Measurements from ENCODE around the gene PHGDH. TPM values are rescaled to one million over a fixed set of nuclear protein-coding genes. Genes with fewer than 3 reads are reported as not detected.
"Not testable (repeated sequence)": the region's sequence is repeated elsewhere in the genome, so short reads cannot be mapped to it uniquely, and the experiment has no call there.

PHGDH gene
- polyA plus RNA-seq, 1 donor (not counting 4 experiments of a cell fraction or from before 2014, with no cell fraction given): 40.3 TPM

DNA sequence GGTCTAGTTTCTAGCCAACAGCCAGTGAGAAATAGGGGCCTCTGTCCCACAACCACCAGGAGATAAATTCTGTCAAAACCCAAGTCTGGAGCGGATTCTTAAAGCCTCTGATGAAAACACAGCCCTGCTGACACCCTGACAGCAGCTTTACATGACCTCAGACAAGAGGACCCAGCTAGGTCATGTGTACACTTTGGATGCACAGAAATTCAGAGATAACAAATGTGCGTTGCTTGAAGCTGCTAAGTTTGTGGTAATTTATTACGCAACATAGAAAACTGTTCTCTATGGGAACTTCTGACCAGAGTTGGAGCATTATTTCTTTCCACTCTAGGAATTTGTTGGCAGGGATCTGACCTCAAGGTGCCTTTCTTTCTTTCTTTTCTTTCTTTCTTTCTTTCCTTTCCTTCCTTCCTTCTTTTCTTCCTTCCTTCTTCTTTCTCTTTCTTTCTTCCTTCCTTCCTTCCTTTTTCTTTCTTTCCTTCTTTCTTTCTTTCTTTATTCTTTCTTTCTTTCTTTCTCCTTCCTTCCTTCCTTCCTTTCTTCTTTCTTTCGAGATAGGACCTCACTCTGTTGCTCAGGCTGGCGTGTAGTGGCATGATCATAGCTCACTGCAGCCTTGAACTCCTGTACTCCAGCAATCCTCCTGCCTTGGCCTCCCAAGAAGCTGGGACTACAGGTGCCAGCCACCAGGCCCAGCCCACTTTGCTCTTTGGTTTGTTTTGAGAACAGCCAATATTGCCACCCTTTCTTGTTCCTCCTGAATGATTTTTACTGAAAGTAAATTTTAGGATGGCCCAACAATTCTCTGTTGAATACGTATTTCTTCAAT, 71.8 kb downstream of the PHGDH start:
- H3K4me2 ChIP-seq (ENCODE audit: control insufficient read depth, extremely low read depth, insufficient read depth, low read depth, low read length): no peak overlapping the region
- H3K4me1 ChIP-seq (ENCODE audit: control insufficient read depth, extremely low read depth, insufficient read depth, low read length): peaks cover 24% of the 10 kb centered on the region
- H3K9ac ChIP-seq (ENCODE audit: control insufficient read depth, extremely low read depth, insufficient read depth, low read length): no peak overlapping the region
- TF ChIP-seq, protein P1, sequence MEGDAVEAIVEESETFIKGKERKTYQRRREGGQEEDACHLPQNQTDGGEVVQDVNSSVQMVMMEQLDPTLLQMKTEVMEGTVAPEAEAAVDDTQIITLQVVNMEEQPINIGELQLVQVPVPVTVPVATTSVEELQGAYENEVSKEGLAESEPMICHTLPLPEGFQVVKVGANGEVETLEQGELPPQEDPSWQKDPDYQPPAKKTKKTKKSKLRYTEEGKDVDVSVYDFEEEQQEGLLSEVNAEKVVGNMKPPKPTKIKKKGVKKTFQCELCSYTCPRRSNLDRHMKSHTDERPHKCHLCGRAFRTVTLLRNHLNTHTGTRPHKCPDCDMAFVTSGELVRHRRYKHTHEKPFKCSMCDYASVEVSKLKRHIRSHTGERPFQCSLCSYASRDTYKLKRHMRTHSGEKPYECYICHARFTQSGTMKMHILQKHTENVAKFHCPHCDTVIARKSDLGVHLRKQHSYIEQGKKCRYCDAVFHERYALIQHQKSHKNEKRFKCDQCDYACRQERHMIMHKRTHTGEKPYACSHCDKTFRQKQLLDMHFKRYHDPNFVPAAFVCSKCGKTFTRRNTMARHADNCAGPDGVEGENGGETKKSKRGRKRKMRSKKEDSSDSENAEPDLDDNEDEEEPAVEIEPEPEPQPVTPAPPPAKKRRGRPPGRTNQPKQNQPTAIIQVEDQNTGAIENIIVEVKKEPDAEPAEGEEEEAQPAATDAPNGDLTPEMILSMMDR (optimal IDR thresholded peaks at IDR 0.05 in 1 of 3, IDR thresholded peaks at IDR 0.05 in 1 of 3, conservative IDR thresholded peaks at IDR 0.05 in 1 of 3; ENCODE audit: extremely low read depth in 1 of 3, insufficient read depth in 2 of 3, low read length in 3 of 3): no peak
- TF ChIP-seq EZH2 (IDR thresholded peaks at IDR 0.05; ENCODE audit: low read length): no peak
- no peaks in the 10 kb centered on the region for H4K20me1 ChIP-seq (ENCODE audit: control insufficient read depth, extremely low read depth, insufficient read depth, low read length)
- no peaks in the 10 kb centered on the region for H3K9me3 ChIP-seq (ENCODE audit: control insufficient read depth, low read depth, low read length)
- no peak overlapping the region for H3K27ac ChIP-seq (ENCODE audit: control insufficient read depth, insufficient read depth, low read length)
- no peaks in the 10 kb centered on the region for H3K27me3 ChIP-seq (ENCODE audit: control insufficient read depth, extremely low read depth, insufficient read depth, low read length)
- dilution Hi-C loops (cut with MboI; ENCODE audit: extremely low pct_ligation_motif_present, low sequenced_read_pairs): no loop called here
- no peak overlapping the region for H3K4me3 ChIP-seq (ENCODE audit: control insufficient read depth in 2 of 3, extremely low read depth in 1 of 3, insufficient read depth in 2 of 3, low read depth in 1 of 3, low read length in 3 of 3)
- no peak for FAIRE-seq
- H2AFZ ChIP-seq (ENCODE audit: control insufficient read depth, low read length): no peak overlapping the region
- H3K79me2 ChIP-seq (ENCODE audit: control insufficient read depth, insufficient read depth, low read length): no peaks in the 10 kb centered on the region
- no peaks in the 10 kb centered on the region for H3K9me1 ChIP-seq (ENCODE audit: control insufficient read depth, extremely low read depth, insufficient read depth, low read length)
- H3K36me3 ChIP-seq (ENCODE audit: control insufficient read depth in 2 of 2, extremely low read depth in 1 of 2, insufficient read depth in 2 of 2, low read length in 2 of 2): no peaks in the 10 kb centered on the region
- DNase-seq (ENCODE audit: low read depth, low spot score): no peak

DNA sequence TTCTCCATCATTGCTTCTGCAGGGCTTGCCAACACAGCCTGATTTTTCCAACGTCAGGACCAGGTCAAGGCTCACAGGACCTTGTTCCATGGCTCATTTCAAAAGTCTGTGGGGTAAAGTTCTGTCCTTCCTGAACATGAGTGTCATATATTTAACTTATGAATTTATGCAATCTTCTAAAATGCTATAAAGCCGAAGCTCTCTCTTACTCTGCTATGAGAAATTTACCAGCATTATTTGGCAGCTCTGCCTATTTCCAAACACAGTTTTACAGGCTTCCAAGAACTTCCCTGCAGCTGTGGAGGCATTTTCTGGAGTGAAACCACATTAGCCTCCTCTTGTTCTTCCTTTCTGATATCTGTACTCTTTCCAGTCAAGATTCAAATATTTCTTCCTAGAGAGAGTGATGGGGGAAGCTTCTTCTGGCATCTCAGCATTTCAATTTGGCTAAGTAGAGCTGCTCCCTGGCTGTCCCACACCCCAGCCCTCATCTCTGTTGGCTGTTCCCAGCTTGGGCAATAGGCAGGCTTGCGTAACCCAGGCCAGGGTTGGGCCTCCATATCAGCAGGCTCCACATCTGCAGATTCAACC, 72.6 kb downstream of the PHGDH start:
- DNase-seq (ENCODE audit: low read depth, low spot score) (no peak), FAIRE-seq (no peak)
- H3K4me2 ChIP-seq (ENCODE audit: control insufficient read depth, extremely low read depth, insufficient read depth, low read depth, low read length): no peak overlapping the region
- H3K36me3 ChIP-seq (ENCODE audit: control insufficient read depth in 2 of 2, extremely low read depth in 1 of 2, insufficient read depth in 2 of 2, low read length in 2 of 2): no peaks in the 10 kb centered on the region
- H3K27me3 ChIP-seq (ENCODE audit: control insufficient read depth, extremely low read depth, insufficient read depth, low read length): no peaks in the 10 kb centered on the region
- peaks cover 24% of the 10 kb centered on the region for H3K4me1 ChIP-seq (ENCODE audit: control insufficient read depth, extremely low read depth, insufficient read depth, low read length)
- H3K9ac ChIP-seq (ENCODE audit: control insufficient read depth, extremely low read depth, insufficient read depth, low read length): no peak overlapping the region
- TF ChIP-seq EZH2 (IDR thresholded peaks at IDR 0.05; ENCODE audit: low read length): no peak
- TF ChIP-seq, protein P1 (optimal IDR thresholded peaks at IDR 0.05 in 1 of 3, IDR thresholded peaks at IDR 0.05 in 1 of 3, conservative IDR thresholded peaks at IDR 0.05 in 1 of 3; ENCODE audit: extremely low read depth in 1 of 3, insufficient read depth in 2 of 3, low read length in 3 of 3): no peak
- H3K27ac ChIP-seq (ENCODE audit: control insufficient read depth, insufficient read depth, low read length): no peak overlapping the region
- H3K9me3 ChIP-seq (ENCODE audit: control insufficient read depth, low read depth, low read length): no peaks in the 10 kb centered on the region
- H2AFZ ChIP-seq (ENCODE audit: control insufficient read depth, low read length): no peak overlapping the region
- H3K9me1 ChIP-seq (ENCODE audit: control insufficient read depth, extremely low read depth, insufficient read depth, low read length): no peaks in the 10 kb centered on the region
- H3K4me3 ChIP-seq (ENCODE audit: control insufficient read depth in 2 of 3, extremely low read depth in 1 of 3, insufficient read depth in 2 of 3, low read depth in 1 of 3, low read length in 3 of 3): no peak overlapping the region
- dilution Hi-C loops (cut with MboI; ENCODE audit: extremely low pct_ligation_motif_present, low sequenced_read_pairs): no loop called here
- H4K20me1 ChIP-seq (ENCODE audit: control insufficient read depth, extremely low read depth, insufficient read depth, low read length): no peaks in the 10 kb centered on the region
- H3K79me2 ChIP-seq (ENCODE audit: control insufficient read depth, insufficient read depth, low read length): no peaks in the 10 kb centered on the region

DNA sequence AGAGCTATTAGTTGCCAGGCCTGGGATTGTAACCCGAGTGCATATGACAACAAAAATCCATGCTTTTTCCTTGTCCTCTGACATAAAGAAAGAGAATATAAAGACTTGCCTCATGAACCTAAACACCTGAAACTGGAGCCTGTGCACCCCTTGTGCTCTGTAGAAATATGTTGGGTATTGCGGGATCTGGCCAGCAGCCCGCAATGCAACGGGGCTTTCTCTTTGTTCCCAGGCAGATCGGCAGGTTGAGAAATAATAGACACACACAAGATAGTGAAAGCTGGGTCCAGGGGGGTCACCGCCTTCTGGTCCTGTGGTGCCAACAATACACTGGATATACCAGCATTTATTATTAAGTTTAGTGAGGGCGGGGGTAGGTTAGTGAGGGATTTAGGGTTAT, 74.3 kb downstream of the PHGDH start:
- H4K20me1 ChIP-seq (ENCODE audit: control insufficient read depth, extremely low read depth, insufficient read depth, low read length); H3K27me3 ChIP-seq (ENCODE audit: control insufficient read depth, extremely low read depth, insufficient read depth, low read length); H3K9me3 ChIP-seq (ENCODE audit: control insufficient read depth, low read depth, low read length); H3K27ac ChIP-seq (ENCODE audit: control insufficient read depth, insufficient read depth, low read length); H3K9ac ChIP-seq (ENCODE audit: control insufficient read depth, extremely low read depth, insufficient read depth, low read length); FAIRE-seq; H3K4me2 ChIP-seq (ENCODE audit: control insufficient read depth, extremely low read depth, insufficient read depth, low read depth, low read length); H3K79me2 ChIP-seq (ENCODE audit: control insufficient read depth, insufficient read depth, low read length); dilution Hi-C loops (cut with MboI; ENCODE audit: extremely low pct_ligation_motif_present, low sequenced_read_pairs); H3K4me3 ChIP-seq (ENCODE audit: control insufficient read depth in 2 of 3, extremely low read depth in 1 of 3, insufficient read depth in 2 of 3, low read depth in 1 of 3, low read length in 3 of 3); H3K36me3 ChIP-seq (ENCODE audit: control insufficient read depth in 2 of 2, extremely low read depth in 1 of 2, insufficient read depth in 2 of 2, low read length in 2 of 2); H2AFZ ChIP-seq (ENCODE audit: control insufficient read depth, low read length); DNase-seq (ENCODE audit: low read depth, low spot score); H3K9me1 ChIP-seq (ENCODE audit: control insufficient read depth, extremely low read depth, insufficient read depth, low read length): not testable (repeated sequence)
- H3K4me1 ChIP-seq (ENCODE audit: control insufficient read depth, extremely low read depth, insufficient read depth, low read length): peaks cover 24% of the 10 kb centered on the region

Data from keratinocyte (primary cell).